ENCODE data around the gene EIF2AK3. TPM values are rescaled to one million over a fixed set of nuclear protein-coding genes. Genes with fewer than 3 reads are reported as not detected.
"Not testable (repeated sequence)": the region's sequence is repeated elsewhere in the genome, so short reads cannot be mapped to it uniquely, and the experiment has no call there.

EIF2AK3 gene
- total and polyA plus RNA-seq, 2 of the 13 experiments (the other 11 are each of a cell fraction or from before 2014, with no cell fraction given) = 10.3 to 30.6 TPM

- H2AFZ ChIP-seq (ENCODE audit: low read length); BruUV-seq (replicated peaks); H3K27me3 ChIP-seq (ENCODE audit: control insufficient read depth in 1 of 2, insufficient read depth in 2 of 2, low read length in 2 of 2); POLR2A ChIA-PET; H4K20me1 ChIP-seq (ENCODE audit: insufficient read depth, low read length); H3K9me3 ChIP-seq (ENCODE audit: low read length); H3K36me3 ChIP-seq (replicated peaks in 1 of 2; ENCODE audit: control insufficient read depth in 1 of 2, insufficient read depth in 2 of 2, low read length in 2 of 2); ATAC-seq; in situ Hi-C loops (cut with HindIII; ENCODE audit: extremely low pct_ligation_motif_present, low pct_unique_long_range_greater_than_20kb); DNase-seq (ENCODE audit: low spot score); H3K4me3 ChIP-seq (replicated peaks in 1 of 3; ENCODE audit: insufficient read depth in 1 of 3, low read depth in 2 of 3, low read length in 3 of 3); FAIRE-seq; intact Hi-C loops (cut with micrococcal nuclease; ENCODE audit: unreplicated experiment); H3K27ac ChIP-seq (ENCODE audit: extremely low read length, insufficient read depth, low read length); CTCF ChIA-PET (ENCODE audit: low intra/inter-chr PET ratio, low total read pairs): not testable (repeated sequence)
- Histone ChIP-seq H3K9ac (ENCODE audit: insufficient read depth, low read depth, low read length) (peak overlapping the region; percentile 2; the same call in 1 of the 2 replicates), H3K79me2 (ENCODE audit: insufficient read depth, low read length) (peaks cover 77% of the 10 kb centered on the region), H3K4me1 (ENCODE audit: insufficient read depth, low read length) (peaks cover 53% of the 10 kb centered on the region), H3K4me2 (ENCODE audit: low read depth, low read length) (peak overlapping the region; percentile 86)
- TF ChIP-seq ZNF770 (CRISPR knock-in tag; IDR thresholded peaks at IDR 0.05) = 0 out of 2 replicates have a peak, but pooled peaks have one; percentile 19
- 0 out of 2 replicates have a peak, but pooled peaks have one; percentile 41 for TF ChIP-seq ZNF605 (CRISPR knock-in tag; IDR thresholded peaks at IDR 0.05)
- 0 out of 2 replicates have a peak, but pooled peaks have one; percentile 45 for TF ChIP-seq ZBTB38 (CRISPR knock-in tag; IDR thresholded peaks at IDR 0.05)
- WGBS (ENCODE audit: low lambda C conversion rate) = 98% methylated on average over 11 of the region's 11 CpGs
Measured at GRCh38 chr2:88623831-88624465, 3.3 kb downstream of the EIF2AK3 start.

GRCh38 chr2:88622307-88622706, 5.0 kb downstream of the EIF2AK3 start:
- no peak for DNase-seq (ENCODE audit: low spot score)
- Histone ChIP-seq H3K36me3 (replicated peaks in 1 of 2; ENCODE audit: control insufficient read depth in 1 of 2, insufficient read depth in 2 of 2, low read length in 2 of 2) (no peaks in the 10 kb centered on the region), H3K79me2 (ENCODE audit: insufficient read depth, low read length) (peaks cover 88% of the 10 kb centered on the region), H4K20me1 (ENCODE audit: insufficient read depth, low read length) (peaks cover 7% of the 10 kb centered on the region; the same call in 1 of the 2 replicates), H3K4me2 (ENCODE audit: low read depth, low read length) (no peak overlapping the region), H3K4me1 (ENCODE audit: insufficient read depth, low read length) (peaks cover 44% of the 10 kb centered on the region), H3K27ac (ENCODE audit: extremely low read length, insufficient read depth, low read length) (no peak overlapping the region), H3K27me3 (ENCODE audit: control insufficient read depth in 1 of 2, insufficient read depth in 2 of 2, low read length in 2 of 2) (no peaks in the 10 kb centered on the region; a peak in 1 of 5 replicates), H2AFZ (ENCODE audit: low read length) (no peak overlapping the region), H3K4me3 (replicated peaks in 1 of 3; ENCODE audit: insufficient read depth in 1 of 3, low read depth in 2 of 3, low read length in 3 of 3) (no peak overlapping the region), H3K9me3 (ENCODE audit: low read length) (no peaks in the 10 kb centered on the region), H3K9ac (ENCODE audit: insufficient read depth, low read depth, low read length) (no peak overlapping the region)
- WGBS (ENCODE audit: low lambda C conversion rate) = 88% methylated on average over 1 of the region's 1 CpG
- ChIA-PET CTCF (ENCODE audit: low intra/inter-chr PET ratio, low total read pairs) (no interaction called here), POLR2A (no interaction called here)
- in situ Hi-C loops (cut with HindIII; ENCODE audit: extremely low pct_ligation_motif_present, low pct_unique_long_range_greater_than_20kb) (no loop called here), intact Hi-C loops (cut with micrococcal nuclease; ENCODE audit: unreplicated experiment) (no loop called here)
- BruUV-seq (replicated peaks) = no TSS peak
- no peak for FAIRE-seq
- no peak for ATAC-seq
- TF ChIP-seq ZNF207 (IDR thresholded peaks at IDR 0.05; ENCODE audit: borderline replicate concordance) = no peak
- no peak for TF ChIP-seq RFX3 (CRISPR knock-in tag; IDR thresholded peaks at IDR 0.05)
- no peak for TF ChIP-seq REL (CRISPR knock-in tag; conservative IDR thresholded peaks at IDR 0.05)
- no peak for TF ChIP-seq ZMAT5 (CRISPR knock-in tag; IDR thresholded peaks at IDR 0.05; ENCODE audit: borderline replicate concordance, low read depth)
- no peak for TF ChIP-seq ZFY (CRISPR knock-in tag; IDR thresholded peaks at IDR 0.05)
- no peak for TF ChIP-seq ZNF816 (CRISPR knock-in tag; IDR thresholded peaks at IDR 0.05; ENCODE audit: borderline replicate concordance)
- no peak for TF ChIP-seq MEF2D (CRISPR knock-in tag; IDR thresholded peaks at IDR 0.05)
- TF ChIP-seq ZNF674 (CRISPR knock-in tag; IDR thresholded peaks at IDR 0.05; ENCODE audit: low read depth) = no peak
- no peak for TF ChIP-seq PHF20 (CRISPR knock-in tag; IDR thresholded peaks at IDR 0.05)
- no peak for TF ChIP-seq ZNF740 (CRISPR knock-in tag; IDR thresholded peaks at IDR 0.05)
- TF ChIP-seq HCFC1 (IDR thresholded peaks at IDR 0.05; ENCODE audit: low read depth, low read length) = no peak
- TF ChIP-seq ZNF432 (CRISPR knock-in tag; IDR thresholded peaks at IDR 0.05; ENCODE audit: borderline replicate concordance) = no peak
- TF ChIP-seq ZNF558 (CRISPR knock-in tag; IDR thresholded peaks at IDR 0.05; ENCODE audit: borderline replicate concordance) = no peak
